Sigmoid colon (tissue), 4 donors: ENCODE results near the gene BPIFB2.

Source experiments
- EP300 ChIP-seq, 4 donors: sonication (generic); formaldehyde crosslinking; IDR thresholded peaks; one replicate each; pipeline ENCODE4 v1.6.1; 2017; ENCODE audit warnings: antibody characterized with exemption in 4 of 4
- POLR2A ChIP-seq, 2 donors: fragments of 450-650 bp; IDR thresholded peaks; one replicate each; pipeline ENCODE4 v1.6.1; 2016; ENCODE audit warnings: antibody characterized with exemption in 2 of 2, mild to moderate bottlenecking in 2 of 2, moderate library complexity in 2 of 2

DNA sequence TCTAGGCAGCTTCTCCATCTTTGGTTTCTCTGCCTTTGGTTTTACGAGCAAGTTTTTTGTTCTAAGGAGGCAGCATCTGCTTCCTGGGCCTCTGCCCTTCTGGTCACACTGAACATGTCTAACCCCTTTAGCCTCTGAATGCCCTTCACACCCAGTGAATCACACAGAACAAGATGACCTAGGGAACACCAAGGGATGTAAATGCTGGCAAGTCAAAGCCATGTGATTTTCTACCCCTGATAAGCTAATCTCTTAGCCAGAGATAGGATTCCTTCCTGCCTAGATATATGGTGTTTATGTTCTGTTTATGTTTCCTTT is 16.7 kb downstream of the BPIFB2 start:
- no peak for TF ChIP-seq EP300 (IDR thresholded peaks at IDR 0.05)
- TF ChIP-seq POLR2A (IDR thresholded peaks at IDR 0.05), result no peak
